NCI-H446 treated with DMSO at 0.1 percent for 48 hours (cell line): ENCODE data around the gene EXOC3L1.

Experiments
- DNase-seq: peaks from one replicate; lab custom pipeline; 2025; lab: John Stamatoyannopoulos, UW

The EXOC3L1 gene

GRCh38 chr16:67197704-67198103 is 7.8 kb upstream of the EXOC3L1 start:
- no peak for DNase-seq

- DNase-seq = no peak
These were observed 6.9 kb upstream of the EXOC3L1 start for GRCh38 chr16:67196881-67197280.

GRCh38 chr16:67195676-67196075 is 5.7 kb upstream of the EXOC3L1 start:
- no peak for DNase-seq

GRCh38 chr16:67194260-67194659 is 4.3 kb upstream of the EXOC3L1 start:
- DNase-seq = no peak

- no peak for DNase-seq
These were observed 3.6 kb upstream of the EXOC3L1 start for GRCh38 chr16:67193536-67193935.

- no peak for DNase-seq
These were observed 2.9 kb upstream of the EXOC3L1 start for GRCh38 chr16:67192781-67193361.

GRCh38 chr16:67191995-67192681 is 2.2 kb upstream of the EXOC3L1 start, which contains the start of gene E2F4:
Gene E2F4, plus strand, starts transcription at chr16:67192155. Its CDS starts 73 bp downstream, at chr16:67192228.
- peak; percentile 73 for DNase-seq

DNA sequence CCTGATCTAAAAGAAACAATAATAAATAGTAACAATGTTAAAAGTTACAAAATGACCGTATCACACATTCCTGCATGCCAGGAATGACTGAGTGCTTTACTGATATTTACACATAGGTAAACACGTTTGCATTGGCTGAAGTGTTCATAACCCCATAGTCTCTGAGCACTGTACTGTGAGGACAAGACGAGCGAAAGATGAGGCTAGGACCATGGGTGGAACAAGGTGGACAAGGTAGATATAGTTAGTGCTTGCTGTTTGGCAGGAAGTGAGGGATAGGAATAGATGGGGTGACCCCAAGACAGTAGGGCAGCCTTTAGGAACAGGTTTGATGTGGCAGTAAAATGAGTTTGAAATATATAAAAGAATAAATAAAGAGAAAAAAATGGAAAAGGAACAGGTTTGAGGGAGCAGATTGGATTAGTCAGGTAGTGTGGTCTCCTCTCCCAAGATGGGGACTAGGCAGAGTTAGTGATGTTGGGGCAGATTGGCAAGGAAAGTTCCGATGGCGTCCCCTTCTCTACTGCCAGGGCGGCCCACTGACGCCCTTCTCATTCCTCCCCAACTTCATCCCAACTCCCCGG is 1.6 kb upstream of the EXOC3L1 start:
- no peak for DNase-seq

DNA sequence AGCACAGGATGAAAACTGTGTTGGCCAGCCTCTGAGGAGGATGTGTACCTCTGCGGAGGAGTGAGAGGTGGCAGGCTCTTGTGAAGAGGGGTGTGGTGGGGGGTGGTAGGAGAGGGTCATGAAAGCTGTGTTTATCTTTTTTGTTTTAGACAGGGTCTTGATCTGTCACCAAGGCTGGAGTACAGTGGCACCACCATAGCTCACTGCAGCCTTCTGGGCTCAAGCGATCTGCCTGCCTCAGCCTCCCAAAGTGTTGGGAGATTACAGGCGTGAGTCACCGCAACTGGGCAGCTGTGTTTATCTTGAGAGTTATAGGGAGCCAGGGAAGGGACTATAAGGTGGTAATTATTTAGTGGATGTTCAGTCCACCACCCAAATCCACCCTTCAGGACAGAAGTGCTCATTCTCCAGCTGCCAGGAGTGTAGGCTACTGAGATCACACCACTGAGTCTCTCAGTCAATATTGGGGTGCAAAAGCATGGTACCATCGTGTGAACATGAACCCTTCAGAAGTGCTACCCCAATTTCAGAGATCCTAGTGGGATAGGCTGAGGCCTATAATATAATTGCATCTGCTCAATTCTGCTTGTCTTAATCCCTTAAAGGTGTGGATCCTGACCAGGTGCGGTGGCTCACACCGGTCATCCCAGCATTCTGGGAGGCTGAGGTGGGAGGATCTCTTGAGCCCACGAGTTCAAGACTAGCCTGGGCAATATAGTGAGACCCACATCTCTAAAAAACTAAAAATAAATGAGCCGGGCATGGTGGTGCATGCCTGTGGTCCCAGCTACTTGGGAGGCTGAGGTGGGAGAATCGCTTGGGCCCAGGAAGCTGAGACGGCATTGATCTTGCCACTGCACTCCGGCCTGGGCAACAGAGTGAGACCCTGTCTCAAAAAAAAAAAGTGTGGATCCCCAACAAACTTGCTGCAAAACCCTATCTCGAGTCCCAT is 788 bp upstream of the EXOC3L1 start:
- DNase-seq = no peak

DNA sequence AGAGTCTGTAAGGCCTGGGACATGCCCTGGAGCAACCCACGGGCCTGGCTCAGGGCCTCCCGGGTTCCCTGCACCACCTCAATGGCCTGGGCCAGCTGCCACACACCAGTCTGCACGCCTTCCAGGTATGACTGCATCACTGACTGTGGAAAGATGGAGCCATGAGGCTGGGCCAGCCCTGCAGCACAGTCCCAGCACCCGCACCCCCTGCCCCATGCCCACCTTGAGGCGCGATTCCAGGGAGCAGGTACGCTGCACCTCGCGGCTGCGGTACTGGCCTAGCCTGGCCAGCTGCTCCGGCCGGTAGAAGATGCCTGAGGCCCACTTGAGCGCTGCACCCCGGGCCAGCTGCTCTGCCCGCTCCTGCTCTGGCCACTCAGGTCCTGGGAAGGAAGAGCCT is 1.1 kb downstream of the EXOC3L1 start:
- no peak for DNase-seq

DNA sequence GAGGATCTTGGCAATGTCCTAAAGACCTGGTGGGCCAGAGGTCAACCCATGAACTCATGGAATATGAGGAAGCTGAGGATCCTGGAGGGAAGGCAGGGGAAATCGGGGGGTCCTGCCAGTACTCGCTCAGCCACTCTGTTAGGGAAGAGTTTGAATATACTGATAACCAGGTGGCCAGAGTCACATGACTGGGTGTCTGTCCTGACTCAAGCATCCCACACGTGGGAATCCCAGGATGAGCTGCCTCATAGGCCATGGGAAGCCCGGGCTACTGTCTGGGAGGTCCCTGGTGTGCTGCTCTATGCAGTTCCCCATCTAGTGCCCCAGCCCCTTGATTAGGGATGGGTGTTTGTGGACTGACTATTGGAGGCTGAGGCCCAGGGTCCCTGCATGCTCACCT is 1.6 kb downstream of the EXOC3L1 start:
- no peak for DNase-seq

GRCh38 chr16:67187175-67187890 is 2.6 kb downstream of the EXOC3L1 start:
- peak; percentile 72 for DNase-seq

GRCh38 chr16:67186550-67186950 is 3.4 kb downstream of the EXOC3L1 start:
- DNase-seq = no peak

DNA sequence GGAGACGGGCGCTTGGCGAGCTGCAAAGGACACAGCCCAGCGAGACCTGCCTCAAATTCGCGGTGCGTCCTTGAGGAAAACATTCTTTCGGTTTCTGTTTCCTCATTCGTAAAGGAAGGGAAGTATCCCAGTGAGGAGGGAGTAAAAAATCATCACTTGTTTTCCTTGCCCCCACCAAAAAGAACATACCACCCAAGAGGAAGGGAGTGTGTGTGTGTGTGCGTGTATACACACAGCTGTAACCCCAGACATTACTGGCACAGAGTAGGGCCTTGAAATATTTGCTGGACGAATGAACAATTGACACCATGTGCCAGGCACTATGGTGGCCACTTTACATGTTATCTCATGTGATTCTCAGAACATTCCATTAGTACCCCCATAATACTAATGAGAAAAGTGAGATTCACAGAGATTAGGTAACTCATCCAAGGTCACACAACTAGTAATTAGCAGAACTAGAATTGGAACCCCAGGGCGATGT is 4.2 kb downstream of the EXOC3L1 start:
- DNase-seq = no peak

GRCh38 chr16:67184995-67185650 is 4.8 kb downstream of the EXOC3L1 start:
- DNase-seq = no peak

- no peak for DNase-seq
These were observed 5.4 kb downstream of the EXOC3L1 start for GRCh38 chr16:67184453-67184994.

- peak; percentile 83 for DNase-seq
These were observed 6.1 kb downstream of the EXOC3L1 start, which contains the start of gene MATCAP1 for GRCh38 chr16:67183627-67184452. Gene MATCAP1, minus strand, starts transcription at chr16:67183963. Its CDS starts 3,353 bp downstream, at chr16:67180610.

- DNase-seq = no peak
These were observed 6.7 kb downstream of the EXOC3L1 start for GRCh38 chr16:67183284-67183626.

DNA sequence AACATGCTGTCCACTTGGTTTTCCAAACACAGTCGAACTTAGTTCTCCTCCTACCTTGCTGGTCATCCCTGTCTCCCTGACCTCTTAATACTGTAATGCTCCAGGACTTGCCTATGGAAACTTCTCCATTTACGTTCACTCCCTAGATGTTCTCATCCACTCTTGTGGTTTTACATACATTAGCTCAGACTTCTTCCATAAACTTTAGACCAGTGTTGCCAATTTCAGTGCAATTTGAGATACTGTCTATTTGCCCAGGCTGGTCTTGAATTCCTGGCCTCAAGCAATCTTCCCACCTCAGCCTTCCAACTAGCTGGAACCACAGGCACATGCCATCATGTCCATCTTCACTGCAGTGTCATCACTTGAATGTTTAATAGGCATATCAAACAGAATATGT is 7.6 kb downstream of the EXOC3L1 start:
- no peak for DNase-seq

- DNase-seq = peak; percentile 51
These were observed 8.6 kb downstream of the EXOC3L1 start for GRCh38 chr16:67181346-67181745.
